DMS53 treated with DMSO at 0.1 percent for 48 hours (cell line): ENCODE measurements around the gene DVL2.
"Not testable (repeated sequence)": the region's sequence is repeated elsewhere in the genome, so short reads cannot be mapped to it uniquely, and the experiment has no call there.

Experiments
- DNase-seq: peaks from one replicate; lab custom pipeline; 2025; ENCODE audit not compliant: unreplicated experiment; lab: John Stamatoyannopoulos, UW

Gene DVL2

GRCh38 chr17:7204336-7204735 lies 30.0 kb downstream of the DVL2 start:
- no peak for DNase-seq

DNA sequence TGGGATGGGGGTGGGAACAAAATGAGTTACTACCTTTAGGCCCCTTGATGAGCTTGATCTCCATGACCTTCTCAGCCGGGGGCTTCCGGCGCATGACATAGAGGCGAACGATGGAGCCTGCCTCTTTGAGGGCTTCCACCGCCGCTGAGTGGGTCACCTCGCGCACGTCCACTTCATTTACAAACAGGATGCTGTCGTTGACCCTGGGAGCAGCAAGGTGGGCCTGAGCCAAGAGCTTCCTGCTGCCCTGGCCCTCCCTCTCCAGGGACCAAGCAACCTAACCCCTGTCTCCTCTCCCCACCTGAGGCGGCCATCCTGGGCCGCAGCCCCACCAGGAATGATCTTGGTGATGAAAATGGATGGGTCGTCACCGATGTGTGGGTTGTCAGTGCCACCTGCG lies 30.9 kb downstream of the DVL2 start:
- DNase-seq: no peak

- DNase-seq: no peak
Measured at GRCh38 chr17:7196651-7197401, 37.5 kb downstream of the DVL2 start.

GRCh38 chr17:7195971-7196370 lies 38.3 kb downstream of the DVL2 start:
- no peak for DNase-seq

GRCh38 chr17:7192271-7192937 lies 41.9 kb downstream of the DVL2 start:
- no peak for DNase-seq

DNA sequence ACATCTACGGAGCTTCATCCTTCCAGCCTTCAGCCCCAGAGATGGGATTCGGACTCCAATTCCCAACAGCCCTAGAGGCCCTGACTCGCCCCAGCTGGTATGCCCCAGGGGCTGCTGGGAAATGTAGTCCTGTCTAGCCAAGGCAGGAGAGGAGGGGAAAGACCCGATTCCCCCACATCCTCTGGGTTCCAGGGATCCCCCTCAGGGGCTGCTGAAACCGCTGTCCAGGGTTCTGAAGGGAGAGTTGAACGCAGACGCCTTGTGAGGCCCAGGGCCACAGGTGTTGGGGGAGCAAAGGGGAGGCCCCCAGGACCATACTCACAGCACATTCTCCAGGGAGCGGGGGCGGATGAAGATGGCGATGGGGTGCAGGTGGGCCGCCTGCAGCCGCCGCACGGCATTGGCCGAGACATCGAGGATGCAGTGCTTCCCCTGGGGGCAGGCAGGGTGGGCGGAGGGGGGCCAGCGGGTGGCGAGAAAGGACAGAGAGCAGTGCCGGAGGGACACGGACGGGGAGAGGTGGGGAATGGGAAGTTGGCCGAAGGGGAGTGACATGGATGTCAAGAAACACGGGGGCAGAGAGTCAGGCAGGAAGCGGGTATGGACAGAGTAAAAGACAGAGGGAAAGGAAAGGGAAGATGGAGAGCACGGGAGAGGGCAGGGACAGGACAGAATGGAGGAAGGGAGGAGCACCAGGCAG lies 42.6 kb downstream of the DVL2 start:
- DNase-seq: peak; percentile 9

GRCh38 chr17:7191069-7191468 lies 43.2 kb downstream of the DVL2 start:
- no peak for DNase-seq

- no peak for DNase-seq
Measured at GRCh38 chr17:7190276-7190917, 43.9 kb downstream of the DVL2 start.

DNA sequence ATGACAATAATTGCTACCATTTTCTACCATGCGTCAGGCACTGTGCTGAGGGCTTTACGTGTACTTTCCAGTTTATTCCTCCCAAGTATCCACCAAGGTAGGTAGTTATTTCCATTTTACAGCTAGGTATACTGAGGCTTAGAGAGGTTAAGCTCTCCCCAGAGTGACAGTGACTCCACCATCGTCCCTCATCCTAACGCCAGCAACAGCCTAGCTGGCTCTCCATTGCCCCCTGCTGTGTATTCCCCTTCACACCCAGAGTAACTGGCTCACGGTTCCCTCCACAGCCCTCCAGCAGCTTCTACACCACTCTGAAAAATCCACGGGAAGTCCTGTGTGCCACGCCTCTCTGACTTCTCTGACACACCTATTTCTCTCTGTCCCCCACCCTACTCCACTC lies 48.1 kb downstream of the DVL2 start:
- DNase-seq: no peak

DNA sequence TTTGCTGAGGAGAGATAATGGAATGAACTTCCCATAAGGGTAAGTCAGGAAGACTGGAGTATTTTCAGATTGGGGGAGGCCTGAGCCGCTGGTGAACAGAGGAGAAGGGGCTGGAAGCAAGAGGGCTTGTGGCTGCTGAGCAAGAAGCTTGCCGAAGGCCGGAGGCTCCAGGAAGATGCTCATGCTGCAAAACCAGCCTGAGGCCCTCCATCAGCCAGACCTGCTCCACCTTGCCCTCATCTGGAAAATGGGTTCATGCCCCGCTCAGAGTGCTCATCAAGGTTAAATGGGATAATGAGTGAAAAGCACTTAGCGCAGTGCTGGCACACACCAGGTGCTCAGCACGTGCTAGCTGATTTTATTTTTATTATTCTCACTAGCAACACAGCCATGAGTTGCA lies 49.7 kb downstream of the DVL2 start:
- DNase-seq: no peak

DNA sequence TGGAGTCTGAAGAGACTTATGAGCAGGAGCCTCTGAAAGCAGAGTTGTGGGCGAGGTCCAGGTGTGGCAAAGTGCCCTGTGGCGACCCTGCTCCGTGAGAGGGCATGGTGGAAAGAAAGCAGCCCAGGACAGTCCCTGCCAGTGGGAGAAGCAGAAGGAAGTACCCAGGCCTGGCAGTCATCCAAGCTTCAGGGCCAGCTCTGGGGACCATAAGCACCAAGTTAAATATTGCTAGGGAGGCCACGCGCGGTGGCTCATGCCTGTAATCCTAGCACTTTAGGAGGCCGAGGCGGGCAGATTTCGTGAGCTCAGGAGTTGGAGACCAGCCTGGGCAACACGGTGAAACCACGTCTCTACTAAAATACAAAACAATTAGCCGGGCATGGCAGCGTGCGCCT lies 50.2 kb downstream of the DVL2 start:
- DNase-seq: peak; percentile 86

DNA sequence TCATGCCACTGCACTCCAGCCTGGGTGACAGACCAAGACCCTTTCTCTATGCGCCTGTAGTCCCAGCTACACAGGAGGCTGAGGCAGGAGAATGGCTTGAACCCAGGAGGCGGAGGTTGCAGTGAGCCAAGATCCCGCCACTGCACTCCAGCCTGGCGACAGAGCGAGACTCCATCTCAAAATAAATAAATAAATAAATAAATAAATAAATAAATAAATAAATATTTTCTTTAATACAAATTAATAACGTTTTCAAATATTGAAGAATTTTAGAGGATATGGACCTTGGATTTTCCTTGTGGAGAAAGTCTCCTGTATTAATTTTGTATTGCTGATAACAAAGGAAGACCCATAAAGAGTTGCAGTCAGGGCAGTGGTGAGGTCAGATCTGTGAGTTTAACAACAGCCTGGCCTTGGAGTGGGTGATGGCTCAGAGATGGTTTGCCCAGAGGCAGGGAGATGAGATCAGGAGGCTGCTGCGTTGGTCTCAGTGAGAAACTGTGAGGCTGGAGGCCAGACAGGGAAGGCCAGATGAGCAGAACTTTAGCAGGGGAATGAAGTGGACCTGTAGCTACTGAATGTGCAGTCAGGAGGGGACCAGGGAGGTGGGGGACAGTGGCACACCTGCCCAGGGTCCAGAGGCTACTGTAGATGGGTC lies 50.8 kb downstream of the DVL2 start:
- peak; percentile 61 for DNase-seq

GRCh38 chr17:7182101-7182500 lies 52.2 kb downstream of the DVL2 start:
- not testable (repeated sequence) for DNase-seq

GRCh38 chr17:7179317-7180254 lies 54.7 kb downstream of the DVL2 start, which contains the start of gene ASGR1:
Gene ASGR1 (minus strand): TSS chr17:7179370. CDS start chr17:7178563, 807 bp downstream.
- no peak for DNase-seq

DNA sequence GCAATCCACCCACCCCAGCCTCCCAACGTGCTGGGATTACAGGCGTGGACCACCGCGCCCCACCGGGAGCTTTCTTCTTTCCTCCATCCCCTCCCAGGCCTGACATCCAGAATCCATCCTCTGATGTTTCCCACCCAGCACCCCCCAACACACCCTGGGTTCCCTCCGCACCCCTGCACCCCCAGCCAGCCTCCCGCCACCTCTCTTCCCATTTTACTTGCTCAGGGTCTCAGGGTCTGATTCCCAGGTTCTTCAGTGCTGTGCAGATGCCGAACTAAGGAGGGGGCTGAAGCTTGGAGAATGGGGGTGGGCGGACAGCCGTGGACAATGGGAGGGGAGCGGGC lies 55.4 kb downstream of the DVL2 start:
- no peak for DNase-seq

DNA sequence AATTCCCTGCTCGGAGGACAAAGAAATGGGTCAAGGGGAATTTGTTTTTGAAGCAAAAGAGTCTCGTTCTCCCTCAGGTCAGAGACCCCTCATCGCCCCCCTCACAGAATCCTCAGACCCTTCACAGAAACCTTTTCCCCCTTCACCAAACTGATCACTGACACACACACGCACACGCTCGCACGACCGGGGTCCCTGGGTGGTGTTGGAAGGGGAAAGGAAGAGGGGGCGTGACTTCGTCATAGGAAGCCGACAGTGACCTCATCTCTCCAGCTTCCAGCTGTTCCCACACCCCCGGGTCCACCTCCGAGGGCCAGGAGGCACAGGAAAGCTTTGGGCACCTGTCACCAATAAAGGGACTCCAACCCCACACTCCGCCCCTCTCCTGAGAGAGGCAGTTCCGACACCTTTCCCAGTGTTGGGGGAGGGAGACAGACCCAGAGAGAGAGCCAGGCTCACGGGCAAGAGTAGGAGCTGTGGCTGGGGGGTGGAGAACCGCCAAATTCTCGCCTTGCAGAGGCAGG lies 56.3 kb downstream of the DVL2 start:
- DNase-seq: peak; percentile 77

GRCh38 chr17:7177191-7177953 lies 56.9 kb downstream of the DVL2 start:
- DNase-seq: peak; percentile 66

DNA sequence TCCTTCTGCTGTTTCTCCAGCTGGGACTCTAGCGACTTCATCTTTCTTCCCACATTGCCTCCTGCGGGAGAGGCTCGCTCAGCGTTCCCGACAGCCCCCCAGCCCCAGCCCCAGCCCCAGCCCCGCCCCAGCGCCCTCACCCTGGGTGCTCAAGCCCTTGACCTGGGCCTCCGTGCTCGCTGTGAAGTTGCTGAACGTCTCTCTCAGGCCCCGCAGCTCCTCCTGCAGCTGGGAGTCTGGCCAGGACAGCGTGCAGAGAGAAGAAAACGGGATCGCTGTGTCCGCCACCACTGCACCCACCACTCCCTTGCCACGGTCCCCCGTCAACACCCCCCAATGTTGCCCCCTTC lies 57.5 kb downstream of the DVL2 start:
- DNase-seq: no peak
